ENCODE measurements around the gene SLC28A3. TPM values are rescaled to one million over a fixed set of nuclear protein-coding genes. Genes with fewer than 3 reads are reported as not detected.

SLC28A3 gene
- total RNA-seq, 4 donors from 2014 or later, result 0.15 to 0.22 TPM; not detected in 2

DNA sequence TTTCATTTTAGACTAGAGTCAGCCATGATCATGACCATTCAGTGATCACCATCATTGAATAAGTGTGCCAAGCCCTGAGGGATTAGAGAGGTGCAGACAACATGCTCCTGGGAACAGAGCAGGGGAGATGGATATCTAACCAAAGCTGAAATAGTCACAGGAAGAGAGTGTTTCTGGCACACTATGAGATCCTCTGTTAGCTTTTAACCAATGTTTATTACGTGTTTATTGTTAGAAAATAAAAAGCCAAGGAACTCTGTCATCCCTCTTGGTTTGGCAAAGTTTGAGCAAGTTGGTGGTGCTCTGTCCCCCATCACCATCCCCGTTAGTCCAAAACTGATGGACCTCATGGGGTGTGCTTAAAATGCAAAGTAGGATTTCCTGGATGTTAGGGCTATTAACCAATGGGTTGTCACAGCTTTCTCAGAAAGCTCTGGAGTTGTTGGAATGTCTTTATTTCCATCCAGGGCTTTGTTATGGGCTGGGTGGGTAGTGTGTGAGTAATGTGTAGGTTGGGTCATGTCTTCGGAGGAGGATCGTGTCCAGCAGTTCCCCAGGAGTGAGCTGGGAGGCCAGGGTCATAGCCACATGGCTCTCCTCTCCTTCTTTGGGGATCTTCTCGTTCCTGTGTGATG, 34.9 kb downstream of the SLC28A3 start:
- intact Hi-C loops (cut with DNase I), result no loop called here
- TF ChIP-seq, protein P1, sequence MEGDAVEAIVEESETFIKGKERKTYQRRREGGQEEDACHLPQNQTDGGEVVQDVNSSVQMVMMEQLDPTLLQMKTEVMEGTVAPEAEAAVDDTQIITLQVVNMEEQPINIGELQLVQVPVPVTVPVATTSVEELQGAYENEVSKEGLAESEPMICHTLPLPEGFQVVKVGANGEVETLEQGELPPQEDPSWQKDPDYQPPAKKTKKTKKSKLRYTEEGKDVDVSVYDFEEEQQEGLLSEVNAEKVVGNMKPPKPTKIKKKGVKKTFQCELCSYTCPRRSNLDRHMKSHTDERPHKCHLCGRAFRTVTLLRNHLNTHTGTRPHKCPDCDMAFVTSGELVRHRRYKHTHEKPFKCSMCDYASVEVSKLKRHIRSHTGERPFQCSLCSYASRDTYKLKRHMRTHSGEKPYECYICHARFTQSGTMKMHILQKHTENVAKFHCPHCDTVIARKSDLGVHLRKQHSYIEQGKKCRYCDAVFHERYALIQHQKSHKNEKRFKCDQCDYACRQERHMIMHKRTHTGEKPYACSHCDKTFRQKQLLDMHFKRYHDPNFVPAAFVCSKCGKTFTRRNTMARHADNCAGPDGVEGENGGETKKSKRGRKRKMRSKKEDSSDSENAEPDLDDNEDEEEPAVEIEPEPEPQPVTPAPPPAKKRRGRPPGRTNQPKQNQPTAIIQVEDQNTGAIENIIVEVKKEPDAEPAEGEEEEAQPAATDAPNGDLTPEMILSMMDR (IDR thresholded peaks at IDR 0.05), result no peak
- no peak for TF ChIP-seq POLR2A (IDR thresholded peaks at IDR 0.05)

DNA sequence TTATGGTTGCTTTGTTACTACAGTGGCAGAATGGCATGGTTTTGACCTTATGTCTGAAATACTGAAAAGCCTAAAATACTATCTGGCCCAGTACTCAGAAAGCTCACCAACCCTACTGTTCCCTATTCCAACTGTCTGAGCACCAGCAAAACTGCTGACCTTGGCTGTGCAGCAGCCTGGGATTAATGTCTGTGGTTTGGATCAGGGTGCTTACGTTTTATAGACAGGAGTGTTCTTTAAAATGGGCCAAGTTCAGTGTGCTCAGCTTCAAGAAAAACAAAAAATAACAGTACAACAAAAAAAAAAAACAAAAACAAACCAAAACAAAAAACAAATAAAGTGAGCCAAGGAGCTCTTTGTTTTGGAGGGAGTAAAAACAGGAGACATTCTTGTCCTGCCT, 36.4 kb downstream of the SLC28A3 start:
- H3K27me3 ChIP-seq, result no peaks in the 10 kb centered on the region
- H3K9me3 ChIP-seq, result no peaks in the 10 kb centered on the region
- H3K4me3 ChIP-seq (replicated peaks in 1 of 3), result no peak overlapping the region
- H3K36me3 ChIP-seq, result no peaks in the 10 kb centered on the region
- no peak overlapping the region for H3K27ac ChIP-seq
- WGBS, 2 donors, result 81 to 84% methylated on average over 1 of the region's 1 CpG
- intact Hi-C loops (cut with DNase I), result no loop called here
- TF ChIP-seq, protein P1 (IDR thresholded peaks at IDR 0.05), result no peak
- no peak for TF ChIP-seq POLR2A (IDR thresholded peaks at IDR 0.05)
- no peak for DNase-seq
- H3K4me1 ChIP-seq, result no peaks in the 10 kb centered on the region

More for the DNA sequence above, 34.9 kb downstream of the SLC28A3 start:
- WGBS, 2 donors, result 92 to 93% methylated on average over 5 of the region's 5 CpGs
- no peaks in the 10 kb centered on the region for H3K27me3 ChIP-seq
- no peaks in the 10 kb centered on the region for H3K9me3 ChIP-seq
- H3K36me3 ChIP-seq, result no peaks in the 10 kb centered on the region
- no peaks in the 10 kb centered on the region for H3K4me1 ChIP-seq
- no peak overlapping the region for H3K4me3 ChIP-seq (replicated peaks in 1 of 3)
- no peak overlapping the region for H3K27ac ChIP-seq
- DNase-seq, result no peak

DNA sequence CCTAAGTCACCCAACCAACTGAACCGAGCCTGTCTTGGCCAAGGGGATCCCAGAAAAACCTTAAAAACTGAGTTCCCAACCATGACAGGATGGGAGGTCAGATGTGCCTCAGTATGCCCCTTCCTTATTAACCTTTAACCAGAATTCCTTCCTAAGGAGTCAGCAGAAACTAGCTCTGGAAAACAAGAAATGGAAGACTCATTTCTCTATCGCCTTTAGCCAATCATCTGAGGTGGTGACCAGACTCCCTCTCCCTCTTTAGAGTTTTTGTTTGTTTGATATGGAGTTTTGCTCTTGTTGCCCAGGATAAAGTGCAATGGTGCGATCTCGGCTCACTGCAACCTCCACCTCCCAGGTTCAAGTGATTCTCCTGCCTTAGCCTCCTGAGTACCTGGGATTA, 37.5 kb downstream of the SLC28A3 start:
- TF ChIP-seq, protein P1 (IDR thresholded peaks at IDR 0.05), result no peak
- TF ChIP-seq POLR2A (IDR thresholded peaks at IDR 0.05), result no peak
- H3K27me3 ChIP-seq, result no peaks in the 10 kb centered on the region
- H3K27ac ChIP-seq, result no peak overlapping the region
- H3K4me1 ChIP-seq, result no peaks in the 10 kb centered on the region
- H3K9me3 ChIP-seq, result no peaks in the 10 kb centered on the region
- no peak for DNase-seq
- intact Hi-C loops (cut with DNase I), result no loop called here
- H3K4me3 ChIP-seq (replicated peaks in 1 of 3), result no peak overlapping the region
- no peaks in the 10 kb centered on the region for H3K36me3 ChIP-seq
- 90 to 93% methylated on average over 4 of the region's 4 CpGs for WGBS, 2 donors

DNA sequence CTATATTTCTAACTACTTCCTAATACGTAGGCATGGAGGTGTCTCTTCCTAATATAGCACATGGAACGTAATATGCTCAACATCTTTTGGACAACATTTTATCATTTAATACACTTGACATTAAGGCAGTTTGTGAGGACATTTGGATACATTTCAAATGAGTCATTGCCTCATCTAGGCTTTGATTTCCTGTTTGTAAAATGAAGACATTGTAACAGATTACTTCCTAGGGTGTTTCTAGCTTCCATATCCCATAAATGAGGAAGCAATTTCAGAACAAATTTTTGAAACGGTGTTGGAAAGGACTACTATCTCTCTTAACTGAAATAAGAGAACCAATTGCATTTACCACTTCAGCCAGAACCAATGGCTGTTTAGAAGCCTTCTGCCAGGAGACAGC, 38.7 kb downstream of the SLC28A3 start:
- intact Hi-C loops (cut with DNase I), result no loop called here
- no peak overlapping the region for H3K27ac ChIP-seq

DNA sequence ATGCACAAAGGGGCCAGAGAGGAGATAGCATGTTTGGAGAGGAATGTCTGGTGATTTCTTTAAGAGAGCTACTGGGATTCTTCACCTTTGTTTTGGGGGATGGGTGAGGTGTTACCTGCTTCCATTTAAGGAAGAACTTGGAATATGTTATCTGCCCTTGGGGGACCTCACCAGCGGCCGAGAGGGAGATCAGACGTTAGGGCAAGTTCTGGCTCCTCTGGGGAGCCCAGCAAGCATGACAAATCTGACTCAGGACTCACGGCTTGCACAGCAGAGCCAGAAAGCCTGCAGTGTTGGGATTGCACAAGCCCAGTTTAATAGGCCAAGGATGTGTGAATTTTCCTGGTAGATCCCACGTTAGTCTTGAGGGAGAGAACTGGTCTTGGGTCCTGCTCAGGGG, 40.3 kb downstream of the SLC28A3 start:
- no peaks in the 10 kb centered on the region for H3K36me3 ChIP-seq
- H3K27me3 ChIP-seq, result no peaks in the 10 kb centered on the region
- 77 to 84% methylated on average over 5 of the region's 5 CpGs for WGBS, 2 donors
- H3K9me3 ChIP-seq, result no peaks in the 10 kb centered on the region
- DNase-seq, result no peak
- intact Hi-C loops (cut with DNase I), result no loop called here
- H3K27ac ChIP-seq, result no peak overlapping the region
- H3K4me3 ChIP-seq (replicated peaks in 1 of 3), result no peak overlapping the region
- peaks cover 0 to 6% of the 10 kb centered on the region in 2 donors for H3K4me1 ChIP-seq
- no peak for TF ChIP-seq POLR2A (IDR thresholded peaks at IDR 0.05)
- TF ChIP-seq, protein P1 (IDR thresholded peaks at IDR 0.05), result no peak

More for the DNA sequence above, 38.7 kb downstream of the SLC28A3 start:
- no peak for TF ChIP-seq POLR2A (IDR thresholded peaks at IDR 0.05)
- TF ChIP-seq, protein P1 (IDR thresholded peaks at IDR 0.05), result no peak
- no peak overlapping the region for H3K4me3 ChIP-seq (replicated peaks in 1 of 3)
- no peak for DNase-seq
- no peaks in the 10 kb centered on the region for H3K4me1 ChIP-seq
- H3K36me3 ChIP-seq, result no peaks in the 10 kb centered on the region
- 62 to 73% methylated on average over 3 of the region's 3 CpGs for WGBS, 2 donors
- no peaks in the 10 kb centered on the region for H3K27me3 ChIP-seq
- no peaks in the 10 kb centered on the region for H3K9me3 ChIP-seq

All from thyroid gland (tissue), 4 donors.